Testis (tissue), 2 donors: ENCODE measurements around the gene RCOR1.
"Not testable (repeated sequence)": the region's sequence is repeated elsewhere in the genome, so short reads cannot be mapped to it uniquely, and the experiment has no call there.

Source experiments
- CTCF ChIP-seq, 3 experiments: fragments of 450-650 bp in 2 of 3; fragments of 200-600 bp in 1 of 3; sonication (generic) in 1 of 3; IDR thresholded peaks; one replicate each; pipeline ENCODE4 v1.5.1; 2016 to 2019; ENCODE audit warnings: antibody characterized with exemption in 3 of 3, mild to moderate bottlenecking in 2 of 3, moderate library complexity in 1 of 3
- POLR2A ChIP-seq: fragments of 450-650 bp; IDR thresholded peaks from one replicate; pipeline ENCODE4 v1.6.1; 2017; ENCODE audit warnings: antibody characterized with exemption, mild to moderate bottlenecking, moderate library complexity

- not testable (repeated sequence) for TF ChIP-seq POLR2A; CTCF (IDR thresholded peaks at IDR 0.05)
Measured at GRCh38 chr14:102619012-102619411, 26.6 kb downstream of the RCOR1 start.
